ENCODE measurements around the gene TRIM33.
A peak's percentile ranks its signal among the peaks of the same experiment; 100 is the strongest.

The TRIM33 gene

DNA sequence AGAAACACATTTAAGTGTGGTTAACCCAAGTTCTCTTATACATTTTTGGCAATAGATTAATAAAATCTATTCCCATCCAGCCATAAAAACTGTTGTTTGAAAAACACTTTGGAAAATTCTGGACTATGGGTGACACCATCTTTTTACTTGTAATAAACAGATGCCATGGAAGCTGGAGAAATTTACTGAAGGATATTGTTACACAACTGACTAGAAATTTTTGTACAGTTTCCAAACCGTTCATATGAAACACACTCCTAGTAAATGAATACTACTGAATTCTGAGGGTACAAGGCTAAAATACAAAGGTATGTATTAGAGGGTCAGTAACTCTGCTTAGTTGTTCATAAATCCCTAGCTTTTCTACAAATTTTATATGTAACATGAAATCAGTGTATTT lies 48.7 kb downstream of the TRIM33 start:
- ChIA-PET CTCF (no interaction called here), POLR2A (no interaction called here)
- Histone ChIP-seq H3K9me3 (ENCODE audit: control extremely low read depth in 1 of 5, control insufficient read depth in 4 of 5, insufficient read depth in 2 of 5, low read depth in 1 of 5, low read length in 4 of 5) (peaks cover 0 to 14% (median 6%) of the 10 kb centered on the region in 5 experiments), H3K27ac (ENCODE audit: insufficient read depth in 1 of 2, low read depth in 1 of 2, low read length in 2 of 2, poor library complexity in 1 of 2, severe bottlenecking in 2 of 2) (no peak overlapping the region), H3K4me1 (ENCODE audit: control extremely low read depth in 1 of 4, control insufficient read depth in 4 of 4, insufficient read depth in 4 of 4, low read length in 3 of 4) (peaks cover 0 to 2% (median under 1%) of the 10 kb centered on the region in 4 experiments), H3K36me3 (ENCODE audit: control insufficient read depth in 4 of 4, insufficient read depth in 4 of 4, low read length in 3 of 4) (peaks cover 12 to 45% (median 26%) of the 10 kb centered on the region in 4 experiments), H3K27me3 (replicated peaks in 2 of 5; ENCODE audit: control insufficient read depth in 4 of 5, insufficient read depth in 5 of 5, low read length in 4 of 5) (no peaks in the 10 kb centered on the region), H3K4me3 (ENCODE audit: control insufficient read depth in 1 of 7, extremely low read depth in 1 of 7, insufficient read depth in 4 of 7, low read depth in 2 of 7, low read length in 6 of 7) (no peak overlapping the region)
- no CpG with 5 or more reads among the region's 1 CpG for WGBS (ENCODE audit: insufficient coverage)
- no peak for DNase-seq

DNA sequence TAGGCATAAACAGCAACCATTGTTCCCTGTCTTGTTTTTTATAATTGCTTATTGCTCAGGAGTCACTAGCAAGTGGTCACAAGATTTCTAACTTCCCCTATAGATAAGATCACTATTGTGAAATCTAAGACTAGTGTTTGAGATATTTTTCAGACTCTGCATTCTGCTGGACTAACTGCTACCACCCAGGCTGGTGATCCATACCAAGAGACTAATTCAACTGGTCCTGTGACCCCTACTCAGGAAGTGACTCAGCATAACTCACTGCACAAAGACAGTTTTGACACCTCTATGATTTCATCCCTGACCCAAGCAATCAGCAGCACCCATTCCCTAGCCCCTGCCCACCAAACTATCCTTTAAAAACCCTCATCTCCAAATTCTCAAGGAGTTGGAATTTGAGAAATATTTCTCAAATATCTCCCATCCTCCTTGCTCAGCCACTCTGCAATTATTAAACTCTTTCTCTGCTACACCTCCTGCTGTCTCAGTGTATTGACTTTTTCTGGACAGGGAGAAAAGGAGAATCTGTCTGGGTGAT lies 52.7 kb downstream of the TRIM33 start:
- Histone ChIP-seq H3K4me3 (ENCODE audit: control insufficient read depth in 1 of 7, extremely low read depth in 1 of 7, insufficient read depth in 4 of 7, low read depth in 2 of 7, low read length in 6 of 7) (no peak overlapping the region), H3K27ac (ENCODE audit: insufficient read depth in 1 of 2, low read depth in 1 of 2, low read length in 2 of 2, poor library complexity in 1 of 2, severe bottlenecking in 2 of 2) (no peak overlapping the region), H3K9me3 (ENCODE audit: control extremely low read depth in 1 of 5, control insufficient read depth in 4 of 5, insufficient read depth in 2 of 5, low read depth in 1 of 5, low read length in 4 of 5) (peaks cover 0 to 14% (median 6%) of the 10 kb centered on the region in 5 experiments), H3K27me3 (replicated peaks in 2 of 5; ENCODE audit: control insufficient read depth in 4 of 5, insufficient read depth in 5 of 5, low read length in 4 of 5) (no peaks in the 10 kb centered on the region), H3K4me1 (ENCODE audit: control extremely low read depth in 1 of 4, control insufficient read depth in 4 of 4, insufficient read depth in 4 of 4, low read length in 3 of 4) (peaks cover 0 to 2% (median 0%) of the 10 kb centered on the region in 4 experiments), H3K36me3 (ENCODE audit: control insufficient read depth in 4 of 4, insufficient read depth in 4 of 4, low read length in 3 of 4) (peaks cover 12 to 82% (median 46%) of the 10 kb centered on the region in 4 experiments)
- DNase-seq: peak; percentile 6 to 65 (median 48)
- POLR2A ChIA-PET: no interaction called here
- CTCF ChIA-PET: interaction anchor here (1.2 to 1.8 kb wide), 3 partner anchors 8 to 12 kb away, joined by 3 to 6 read pairs (median 4); no protein-coding TSS in a partner anchor

DNA sequence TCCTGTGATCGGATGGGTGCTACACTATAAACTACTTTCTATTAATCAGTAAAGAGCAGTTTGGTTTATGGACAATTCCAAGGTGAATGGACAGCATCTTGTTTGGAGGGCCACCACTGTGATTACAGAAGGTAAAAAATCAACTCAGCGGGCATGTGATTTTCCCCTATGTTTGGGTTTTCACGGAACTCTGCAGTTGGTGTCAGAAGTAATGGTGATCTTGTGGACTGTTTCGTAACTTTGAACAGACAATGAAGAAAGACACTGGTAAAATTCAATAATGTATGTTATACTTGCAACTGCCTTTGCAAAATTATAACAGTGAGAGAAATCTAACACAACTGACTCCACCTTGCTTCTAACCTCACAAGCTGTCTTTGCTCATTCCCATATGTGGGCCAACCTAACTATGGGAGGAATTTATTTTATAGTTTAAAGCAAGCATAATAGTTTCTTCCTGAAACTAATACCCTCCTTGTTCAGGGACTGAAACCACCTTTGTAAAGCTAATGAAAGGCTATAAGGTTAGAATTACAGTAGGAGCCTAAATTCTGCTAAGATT lies 53.2 kb downstream of the TRIM33 start:
- peaks cover 0 to 2% (median 0%) of the 10 kb centered on the region in 4 experiments for H3K4me1 ChIP-seq (ENCODE audit: control extremely low read depth in 1 of 4, control insufficient read depth in 4 of 4, insufficient read depth in 4 of 4, low read length in 3 of 4)
- peaks cover 0 to 14% (median 6%) of the 10 kb centered on the region in 5 experiments for H3K9me3 ChIP-seq (ENCODE audit: control extremely low read depth in 1 of 5, control insufficient read depth in 4 of 5, insufficient read depth in 2 of 5, low read depth in 1 of 5, low read length in 4 of 5)
- H3K27ac ChIP-seq (ENCODE audit: insufficient read depth in 1 of 2, low read depth in 1 of 2, low read length in 2 of 2, poor library complexity in 1 of 2, severe bottlenecking in 2 of 2): no peak overlapping the region
- H3K4me3 ChIP-seq (ENCODE audit: control insufficient read depth in 1 of 7, extremely low read depth in 1 of 7, insufficient read depth in 4 of 7, low read depth in 2 of 7, low read length in 6 of 7): no peak overlapping the region
- no CpG with 5 or more reads among the region's 4 CpGs for WGBS (ENCODE audit: insufficient coverage)
- POLR2A ChIA-PET: no interaction called here
- CTCF ChIA-PET: interaction anchor here (0.7 to 1.5 kb wide), 5 partner anchors 9 to 30 kb away, joined by 3 to 4 read pairs (median 3); no protein-coding TSS in a partner anchor
- peaks cover 14 to 79% (median 47%) of the 10 kb centered on the region in 4 experiments for H3K36me3 ChIP-seq (ENCODE audit: control insufficient read depth in 4 of 4, insufficient read depth in 4 of 4, low read length in 3 of 4)
- no peak for DNase-seq
- H3K27me3 ChIP-seq (replicated peaks in 2 of 5; ENCODE audit: control insufficient read depth in 4 of 5, insufficient read depth in 5 of 5, low read length in 4 of 5): no peaks in the 10 kb centered on the region

DNA sequence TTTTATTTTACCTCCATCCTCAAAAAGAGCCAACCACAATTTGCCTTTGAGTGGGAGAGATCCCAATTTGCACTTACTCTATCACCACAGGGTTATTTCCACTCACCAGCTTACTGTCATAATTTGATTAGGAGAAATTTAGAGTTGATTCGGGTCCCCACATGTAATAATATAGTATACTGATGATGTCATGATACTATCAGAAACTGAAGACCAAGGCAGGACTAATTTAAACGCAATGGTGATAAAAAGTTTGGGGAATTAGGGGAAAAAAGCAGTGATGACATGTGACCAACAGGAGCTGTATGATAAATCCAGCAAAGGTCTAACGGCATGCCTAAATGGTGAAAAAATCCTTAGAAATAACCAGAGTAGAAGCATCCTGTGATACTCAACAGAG lies 54.4 kb downstream of the TRIM33 start:
- H3K27me3 ChIP-seq (replicated peaks in 2 of 5; ENCODE audit: control insufficient read depth in 4 of 5, insufficient read depth in 5 of 5, low read length in 4 of 5): no peaks in the 10 kb centered on the region
- H3K4me1 ChIP-seq (ENCODE audit: control extremely low read depth in 1 of 4, control insufficient read depth in 4 of 4, insufficient read depth in 4 of 4, low read length in 3 of 4): peaks cover 0 to 2% (median 0%) of the 10 kb centered on the region in 4 experiments
- ChIA-PET POLR2A (interaction anchor here (0.6 kb wide), 1 partner anchor 25 kb away, joined by 3 read pairs; no protein-coding TSS in a partner anchor), CTCF (interaction anchor here (1.4 to 1.5 kb wide), 3 partner anchors 11 to 28 kb away, joined by 3 to 4 read pairs (median 3); no protein-coding TSS in a partner anchor)
- H3K36me3 ChIP-seq (ENCODE audit: control insufficient read depth in 4 of 4, insufficient read depth in 4 of 4, low read length in 3 of 4): peaks cover 8 to 69% (median 48%) of the 10 kb centered on the region in 4 experiments
- no peak overlapping the region for H3K4me3 ChIP-seq (ENCODE audit: control insufficient read depth in 1 of 7, extremely low read depth in 1 of 7, insufficient read depth in 4 of 7, low read depth in 2 of 7, low read length in 6 of 7)
- no peak overlapping the region for H3K27ac ChIP-seq (ENCODE audit: insufficient read depth in 1 of 2, low read depth in 1 of 2, low read length in 2 of 2, poor library complexity in 1 of 2, severe bottlenecking in 2 of 2)
- H3K9me3 ChIP-seq (ENCODE audit: control extremely low read depth in 1 of 5, control insufficient read depth in 4 of 5, insufficient read depth in 2 of 5, low read depth in 1 of 5, low read length in 4 of 5): peaks cover 0 to 14% (median 6%) of the 10 kb centered on the region in 5 experiments
- 100% methylated on average over 1 of the region's 3 CpGs for WGBS (ENCODE audit: insufficient coverage)
- no peak for DNase-seq

DNA sequence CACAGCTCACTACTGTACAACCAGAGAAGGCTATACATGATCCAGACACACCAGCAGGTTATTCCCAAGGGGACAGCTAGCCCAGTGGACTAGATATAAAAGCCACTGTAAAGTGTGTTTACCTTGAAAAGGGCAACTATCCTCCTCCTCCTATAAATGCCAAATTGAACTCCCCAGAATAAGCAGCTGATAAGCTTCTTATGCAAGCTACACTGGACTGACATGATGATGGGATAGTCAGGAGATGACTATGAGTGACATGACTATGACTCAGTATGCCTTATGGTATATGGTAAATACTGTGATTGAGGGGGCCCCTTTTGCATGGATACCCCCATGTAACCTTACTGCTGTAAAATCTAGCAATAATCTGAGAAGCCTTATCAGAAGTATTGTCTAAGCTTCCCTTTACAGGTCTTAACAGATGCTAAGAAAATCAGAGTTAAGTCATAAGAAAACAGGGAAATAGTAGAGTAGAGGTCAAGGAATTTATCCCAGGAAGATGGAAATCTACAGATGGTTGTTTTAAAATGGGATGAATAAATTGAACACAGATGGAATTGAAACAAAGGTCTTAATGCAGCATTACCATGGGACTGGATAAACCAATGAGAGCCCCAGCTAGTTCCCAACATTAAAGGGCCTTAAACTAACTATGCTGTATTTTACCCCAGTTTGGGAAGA lies 55.8 kb downstream of the TRIM33 start:
- H3K27me3 ChIP-seq (replicated peaks in 2 of 5; ENCODE audit: control insufficient read depth in 4 of 5, insufficient read depth in 5 of 5, low read length in 4 of 5): no peaks in the 10 kb centered on the region
- POLR2A ChIA-PET: no interaction called here
- peaks cover 13 to 66% (median 48%) of the 10 kb centered on the region in 4 experiments for H3K36me3 ChIP-seq (ENCODE audit: control insufficient read depth in 4 of 4, insufficient read depth in 4 of 4, low read length in 3 of 4)
- H3K27ac ChIP-seq (ENCODE audit: insufficient read depth in 1 of 2, low read depth in 1 of 2, low read length in 2 of 2, poor library complexity in 1 of 2, severe bottlenecking in 2 of 2): no peak overlapping the region
- CTCF ChIA-PET: interaction anchor here (0.8 to 1.4 kb wide), 2 partner anchors 18 to 49 kb away, joined by 3 read pairs; no protein-coding TSS in a partner anchor
- H3K9me3 ChIP-seq (ENCODE audit: control extremely low read depth in 1 of 5, control insufficient read depth in 4 of 5, insufficient read depth in 2 of 5, low read depth in 1 of 5, low read length in 4 of 5): peaks cover 0 to 14% (median 6%) of the 10 kb centered on the region in 5 experiments
- no peak for DNase-seq
- H3K4me1 ChIP-seq (ENCODE audit: control extremely low read depth in 1 of 4, control insufficient read depth in 4 of 4, insufficient read depth in 4 of 4, low read length in 3 of 4): peaks cover 0 to 2% (median 0%) of the 10 kb centered on the region in 4 experiments
- no peak overlapping the region for H3K4me3 ChIP-seq (ENCODE audit: control insufficient read depth in 1 of 7, extremely low read depth in 1 of 7, insufficient read depth in 4 of 7, low read depth in 2 of 7, low read length in 6 of 7)

DNA sequence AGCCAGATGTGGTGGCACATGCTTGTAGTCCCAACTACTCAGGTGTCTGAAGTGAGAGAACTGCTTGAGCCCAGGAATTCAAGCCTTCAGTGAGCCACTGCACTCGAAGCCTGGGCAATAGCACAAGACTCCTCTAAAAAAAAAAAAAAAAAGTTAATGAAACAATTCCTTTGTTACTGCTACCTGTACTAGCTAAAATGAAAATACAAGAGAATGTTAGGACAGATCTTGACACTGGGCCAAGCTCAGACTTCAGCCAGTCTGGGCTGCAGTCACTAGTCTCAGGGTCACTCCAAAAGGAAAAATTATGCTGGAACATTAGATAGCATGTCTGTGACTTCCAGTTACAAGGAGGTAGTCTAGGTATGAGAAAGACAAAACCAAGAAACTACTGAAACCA lies 56.5 kb downstream of the TRIM33 start:
- no CpG with 5 or more reads among the region's 1 CpG for WGBS (ENCODE audit: insufficient coverage)
- no peak for DNase-seq
- ChIA-PET POLR2A (no interaction called here), CTCF (interaction anchor here (0.8 to 1.4 kb wide), 2 partner anchors 19 to 49 kb away, joined by 3 read pairs; no protein-coding TSS in a partner anchor)
- H3K4me3 ChIP-seq (ENCODE audit: control insufficient read depth in 1 of 7, extremely low read depth in 1 of 7, insufficient read depth in 4 of 7, low read depth in 2 of 7, low read length in 6 of 7): no peak overlapping the region
- peaks cover 0 to 14% (median 6%) of the 10 kb centered on the region in 5 experiments for H3K9me3 ChIP-seq (ENCODE audit: control extremely low read depth in 1 of 5, control insufficient read depth in 4 of 5, insufficient read depth in 2 of 5, low read depth in 1 of 5, low read length in 4 of 5)
- H3K4me1 ChIP-seq (ENCODE audit: control extremely low read depth in 1 of 4, control insufficient read depth in 4 of 4, insufficient read depth in 4 of 4, low read length in 3 of 4): peaks cover 0 to 2% (median 0%) of the 10 kb centered on the region in 4 experiments
- no peaks in the 10 kb centered on the region for H3K27me3 ChIP-seq (replicated peaks in 2 of 5; ENCODE audit: control insufficient read depth in 4 of 5, insufficient read depth in 5 of 5, low read length in 4 of 5)
- peaks cover 13 to 61% (median 45%) of the 10 kb centered on the region in 4 experiments for H3K36me3 ChIP-seq (ENCODE audit: control insufficient read depth in 4 of 4, insufficient read depth in 4 of 4, low read length in 3 of 4)
- H3K27ac ChIP-seq (ENCODE audit: insufficient read depth in 1 of 2, low read depth in 1 of 2, low read length in 2 of 2, poor library complexity in 1 of 2, severe bottlenecking in 2 of 2): no peak overlapping the region

Data from common myeloid progenitor, CD34-positive (primary cell).